ENCODE measurements around the gene GPX7.
"Not testable (repeated sequence)": the region's sequence is repeated elsewhere in the genome, so short reads cannot be mapped to it uniquely, and the experiment has no call there.

Gene GPX7

DNA sequence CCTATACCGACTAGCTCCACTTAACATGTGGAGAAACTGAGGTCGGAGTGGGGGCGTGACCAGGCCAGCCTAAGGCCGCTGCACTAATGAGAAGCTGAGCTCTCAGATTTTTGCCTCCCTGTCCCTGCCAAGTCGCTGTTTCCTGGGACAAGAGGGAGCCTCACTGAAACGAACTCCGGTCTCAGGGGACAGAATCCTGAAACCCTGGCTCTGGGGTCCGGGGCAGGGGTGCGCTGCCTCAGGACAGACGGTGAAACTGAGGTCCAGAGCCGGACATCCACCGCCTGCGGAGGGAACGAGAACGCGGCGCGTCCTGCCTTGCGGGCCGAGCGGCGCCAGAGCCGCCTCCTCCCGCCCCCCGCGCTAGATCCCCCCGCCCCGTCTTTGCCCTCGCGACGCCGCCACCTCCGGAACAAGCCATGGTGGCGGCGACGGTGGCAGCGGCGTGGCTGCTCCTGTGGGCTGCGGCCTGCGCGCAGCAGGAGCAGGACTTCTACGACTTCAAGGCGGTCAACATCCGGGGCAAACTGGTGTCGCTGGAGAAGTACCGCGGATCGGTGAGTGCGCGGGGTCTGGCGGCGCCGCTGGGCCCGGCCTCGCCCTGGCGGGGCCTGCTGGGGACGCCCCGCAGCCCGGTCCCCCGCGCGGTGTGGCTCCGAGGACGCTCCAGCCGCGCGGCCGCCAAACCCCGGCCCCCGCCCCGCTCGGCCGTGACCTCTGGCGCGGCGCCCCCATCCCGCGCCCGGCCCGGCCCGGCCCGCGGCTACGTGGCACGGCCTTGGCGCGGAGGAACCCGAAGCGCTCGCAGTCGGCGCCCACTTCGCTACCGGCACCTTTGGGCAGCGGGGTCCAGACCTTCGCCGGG, at the start of gene GPX7:
TSS of gene GPX7 (plus strand) at position 381 of the 865 bp plus-strand sequence. CDS start at position 420, 39 bp downstream.
- DNase-seq: peak; percentile 22 to 33

- DNase-seq: peak in 1 of 2 experiments; percentile 43
Measured at GRCh38 chr1:52552505-52553361, 49.4 kb upstream of the GPX7 start, which contains the start of gene TUT4. TUT4 (minus strand) TSS chr1:52553092; CDS start chr1:52526280, 26,812 bp downstream.

GRCh38 chr1:52553362-52554266, 48.6 kb upstream of the GPX7 start:
- peak; percentile 60 to 66 for DNase-seq

DNA sequence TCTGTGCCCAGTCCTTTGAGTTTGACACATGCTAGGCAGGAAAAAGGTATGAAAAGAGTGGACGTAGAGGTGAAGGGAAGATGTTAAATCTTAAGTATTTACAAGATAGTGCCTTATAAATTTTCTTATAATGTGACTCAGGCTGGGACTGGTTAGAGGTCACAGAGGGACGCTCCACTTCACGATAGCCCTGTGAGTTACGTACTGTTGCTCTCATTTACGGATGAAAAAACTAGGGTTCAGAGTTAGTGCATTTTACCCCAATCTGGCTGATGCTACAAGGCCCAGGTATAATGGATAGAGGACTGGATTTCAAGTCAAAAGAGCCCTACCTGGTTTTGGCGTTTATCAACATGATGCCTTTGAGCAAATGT, 47.9 kb upstream of the GPX7 start:
- no peak for DNase-seq

- DNase-seq: peak; percentile 49 to 55
Measured at GRCh38 chr1:52554756-52555155, 47.4 kb upstream of the GPX7 start.

DNA sequence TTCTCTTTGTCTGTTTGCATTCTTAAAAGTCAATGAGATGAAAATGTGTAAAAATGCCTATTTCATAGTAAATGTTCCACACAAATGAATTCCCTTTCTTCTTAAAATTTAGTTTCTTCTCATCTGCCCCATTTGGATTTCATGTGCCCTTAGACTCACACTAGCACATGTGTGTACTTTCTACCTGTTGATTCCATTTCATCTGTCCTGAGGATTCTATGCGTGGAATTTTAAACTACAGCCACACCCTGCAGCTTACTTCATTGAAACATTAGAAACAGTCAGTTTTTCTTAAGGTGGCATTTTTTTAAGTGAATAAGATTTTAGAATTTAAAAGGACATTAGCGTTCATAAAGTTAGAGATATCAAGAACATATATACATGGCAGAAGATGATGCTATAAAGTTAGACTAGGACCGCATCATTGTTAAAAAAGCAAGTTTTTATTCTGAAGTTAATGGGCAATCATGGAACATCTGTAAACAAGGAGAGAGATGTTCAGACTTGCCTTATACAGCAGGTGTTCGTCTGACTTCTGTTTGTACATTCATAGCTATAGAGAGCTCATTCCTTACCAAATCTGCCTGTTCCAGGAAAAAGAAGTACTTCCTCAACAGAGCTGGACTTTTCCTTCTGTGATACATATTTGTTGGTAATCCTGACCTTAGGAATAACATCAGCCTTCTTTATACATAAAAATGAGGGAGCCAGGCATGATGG, 45.4 kb upstream of the GPX7 start:
- no peak for DNase-seq

DNA sequence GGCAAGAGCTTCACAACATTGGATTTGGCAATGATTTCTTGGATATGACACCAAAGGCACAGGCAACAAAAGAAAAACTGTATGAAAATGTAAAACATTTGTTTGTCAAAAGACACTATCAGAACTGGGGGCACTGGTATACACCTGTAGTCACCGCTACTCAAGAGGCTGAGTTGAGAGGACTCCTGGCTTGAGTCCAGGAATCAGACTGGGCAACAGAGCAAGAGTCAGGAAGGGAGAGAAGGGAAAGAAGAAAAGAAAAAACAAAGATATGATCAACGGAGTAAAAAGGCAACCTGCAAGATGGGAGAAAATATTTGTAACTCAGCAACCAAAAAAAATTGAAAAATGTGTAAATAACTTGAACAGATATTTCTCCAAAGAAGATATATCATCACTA, 43.2 kb upstream of the GPX7 start:
- DNase-seq: no peak

DNA sequence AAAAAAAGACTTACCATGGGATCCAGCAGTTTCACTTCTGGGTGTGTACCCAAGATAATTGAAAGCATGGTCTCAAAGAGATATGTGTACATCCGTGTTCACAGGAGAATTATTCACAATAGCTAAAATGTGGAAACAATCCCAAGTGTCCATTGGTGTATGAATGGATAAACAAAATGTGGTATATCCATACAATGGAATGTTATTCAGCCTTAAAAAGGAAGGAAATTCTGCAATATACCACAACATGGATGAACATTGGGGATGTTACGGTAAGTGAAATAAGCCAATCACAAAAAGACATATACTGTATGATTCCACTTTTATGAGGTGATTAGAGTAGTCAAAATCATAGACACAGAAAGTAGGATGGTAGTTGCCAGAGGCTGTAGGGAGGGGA, 42.3 kb upstream of the GPX7 start:
- DNase-seq: no peak

GRCh38 chr1:52562766-52563165, 39.4 kb upstream of the GPX7 start:
- DNase-seq: no peak

DNA sequence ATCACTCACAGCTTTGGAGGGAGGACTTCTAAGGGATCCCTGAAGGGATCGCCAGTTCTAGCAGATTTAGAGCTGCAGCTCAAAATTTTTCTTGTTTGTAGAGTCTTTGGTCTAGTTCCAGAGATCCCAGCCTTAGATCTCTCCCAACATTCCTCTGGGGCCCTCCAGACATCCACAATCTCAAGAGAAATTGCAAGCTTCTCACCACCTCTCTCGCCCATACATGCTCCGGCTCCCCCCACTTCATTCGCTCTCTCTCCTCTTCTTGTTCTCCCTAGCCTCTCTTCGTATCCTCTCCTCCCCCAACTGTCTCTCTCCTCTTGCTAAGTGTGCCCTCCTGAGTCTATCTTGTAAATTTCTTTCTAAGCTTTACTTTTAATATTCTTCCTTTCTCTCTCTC, 34.2 kb upstream of the GPX7 start:
- no peak for DNase-seq

DNA sequence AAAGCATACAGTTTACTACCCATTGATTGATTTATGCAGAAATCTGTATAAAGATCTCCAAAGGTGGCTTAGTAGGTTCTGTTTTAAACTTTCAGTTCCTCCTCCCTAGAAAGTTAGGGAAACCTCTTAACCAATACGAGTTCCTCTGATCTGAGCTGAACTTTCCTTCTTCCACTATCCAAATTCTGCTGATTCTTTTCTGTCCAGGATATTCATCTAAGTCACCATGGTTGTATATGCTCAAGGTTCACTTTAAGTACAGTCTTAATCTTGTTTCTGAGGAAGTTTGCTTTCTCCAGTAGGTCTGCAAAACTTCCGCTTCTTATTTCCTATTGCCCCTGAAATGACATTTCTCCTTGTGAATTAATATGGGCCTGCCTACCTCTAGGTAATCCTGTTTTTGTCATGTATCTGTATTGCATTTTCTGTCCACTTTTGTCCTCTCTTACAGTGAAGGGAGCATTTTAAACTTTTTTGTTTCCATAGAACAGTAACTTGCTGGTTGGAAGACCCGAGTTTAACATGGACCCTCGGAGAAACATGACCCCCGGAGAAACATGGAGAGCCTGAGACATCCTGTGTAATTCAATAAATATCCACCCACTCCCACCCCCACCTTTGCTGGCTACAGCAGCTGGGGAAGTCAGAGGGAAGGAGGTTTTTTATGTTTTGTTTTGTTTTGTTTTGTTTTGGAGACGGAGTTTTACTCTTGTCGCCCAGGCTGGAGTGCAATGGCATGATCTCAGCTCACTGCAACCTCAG, 32.5 kb upstream of the GPX7 start:
- DNase-seq: peak; percentile 61 to 72

DNA sequence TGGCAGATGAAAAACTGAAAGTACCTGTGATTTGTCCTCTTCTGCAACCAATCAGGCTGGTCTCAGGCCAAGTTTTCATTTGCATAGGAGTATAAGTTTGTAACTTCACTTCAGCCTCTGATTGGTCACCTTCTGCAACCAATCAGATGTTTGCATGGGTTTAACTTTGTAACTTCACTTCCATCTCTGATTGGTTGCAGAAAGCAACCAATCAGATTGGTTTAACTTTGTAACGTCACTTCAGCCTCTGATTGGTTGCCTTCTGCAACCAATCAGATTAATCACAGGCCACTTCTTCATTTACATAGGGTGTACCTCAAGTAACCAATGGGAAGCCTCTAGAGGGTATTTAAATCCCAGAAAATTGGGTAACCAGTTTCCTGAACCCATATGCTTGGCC, 30.4 kb upstream of the GPX7 start:
- no peak for DNase-seq

DNA sequence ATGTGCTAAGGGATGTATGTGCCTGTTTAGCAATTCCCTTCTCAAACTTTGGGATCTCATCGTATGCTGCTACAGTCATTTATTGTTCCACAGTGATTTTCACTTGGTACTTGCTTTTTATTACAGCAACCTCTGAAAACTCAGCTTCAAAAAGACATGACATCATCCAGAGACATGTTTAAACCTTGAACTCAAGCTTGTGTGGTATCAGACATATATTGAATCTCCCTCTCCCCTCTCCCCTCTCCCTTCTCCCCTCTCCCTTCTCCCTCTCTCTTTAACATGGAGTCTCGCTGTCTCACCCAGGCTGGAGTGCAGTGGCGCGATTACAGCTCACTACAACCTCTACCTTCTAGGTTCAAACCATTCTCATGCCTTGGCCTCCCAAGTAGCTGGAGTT, 29.8 kb upstream of the GPX7 start:
- DNase-seq: no peak

- DNase-seq: no peak
Measured at GRCh38 chr1:52574594-52574993, 27.6 kb upstream of the GPX7 start.

- DNase-seq: no peak
Measured at GRCh38 chr1:52576074-52576473, 26.1 kb upstream of the GPX7 start.

DNA sequence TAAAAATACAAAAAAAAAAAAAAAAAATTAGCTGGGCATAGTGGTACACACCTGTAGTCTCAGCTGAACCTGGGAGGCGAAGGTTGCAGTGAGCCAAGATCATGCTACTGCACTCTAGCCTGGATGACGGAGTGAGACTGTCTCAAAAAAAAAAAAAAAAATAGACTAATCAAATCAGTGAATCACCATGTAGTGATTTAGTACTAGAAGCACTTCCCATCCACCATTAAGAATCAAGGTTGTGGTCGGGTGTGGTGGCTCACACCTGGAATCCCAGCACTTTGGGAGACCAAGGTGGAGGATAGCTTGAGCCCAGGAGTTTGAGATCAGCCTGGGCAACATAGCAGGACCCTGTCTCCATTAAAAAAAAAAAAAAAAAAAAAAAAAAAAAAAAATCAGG, 24.1 kb upstream of the GPX7 start:
- DNase-seq: not testable (repeated sequence)

DNA sequence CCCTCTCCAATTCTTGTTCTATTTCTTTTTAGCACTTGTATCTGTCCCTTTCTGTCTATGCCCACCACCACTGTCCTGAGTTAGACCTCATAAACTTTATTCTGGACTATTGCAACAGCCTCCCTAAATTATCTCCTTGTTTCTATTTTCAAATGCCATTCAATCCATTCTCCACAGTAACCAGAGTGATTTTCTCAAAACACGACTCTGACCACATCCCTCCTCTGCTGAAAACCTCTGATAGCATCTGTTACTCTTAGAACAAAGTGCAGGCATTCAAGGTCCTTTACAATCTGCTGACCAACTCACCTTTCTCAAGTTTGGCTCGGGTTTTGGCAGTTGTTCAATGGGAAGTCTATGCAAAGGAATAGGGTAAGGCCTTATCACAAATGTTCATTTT, 22.8 kb upstream of the GPX7 start:
- no peak for DNase-seq

DNA sequence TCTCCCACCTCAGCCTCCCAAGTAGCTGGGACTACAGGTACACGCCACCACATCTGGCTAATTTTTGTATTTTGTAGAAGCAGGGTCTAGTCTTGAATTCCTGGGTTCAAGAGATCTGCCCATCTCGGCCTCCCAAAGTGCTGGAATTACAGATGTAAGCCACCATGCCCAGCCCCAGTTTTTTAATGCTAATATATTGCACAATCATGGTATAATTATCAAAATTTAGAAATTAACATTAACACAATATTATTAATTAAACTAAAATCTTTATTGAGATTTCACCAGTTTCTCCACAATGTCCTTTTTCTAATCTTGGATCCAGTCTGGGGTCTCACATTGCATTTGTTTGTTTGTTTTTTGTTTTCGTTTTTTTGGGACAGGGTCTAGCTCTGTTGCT, 21.9 kb upstream of the GPX7 start:
- DNase-seq: no peak

DNA sequence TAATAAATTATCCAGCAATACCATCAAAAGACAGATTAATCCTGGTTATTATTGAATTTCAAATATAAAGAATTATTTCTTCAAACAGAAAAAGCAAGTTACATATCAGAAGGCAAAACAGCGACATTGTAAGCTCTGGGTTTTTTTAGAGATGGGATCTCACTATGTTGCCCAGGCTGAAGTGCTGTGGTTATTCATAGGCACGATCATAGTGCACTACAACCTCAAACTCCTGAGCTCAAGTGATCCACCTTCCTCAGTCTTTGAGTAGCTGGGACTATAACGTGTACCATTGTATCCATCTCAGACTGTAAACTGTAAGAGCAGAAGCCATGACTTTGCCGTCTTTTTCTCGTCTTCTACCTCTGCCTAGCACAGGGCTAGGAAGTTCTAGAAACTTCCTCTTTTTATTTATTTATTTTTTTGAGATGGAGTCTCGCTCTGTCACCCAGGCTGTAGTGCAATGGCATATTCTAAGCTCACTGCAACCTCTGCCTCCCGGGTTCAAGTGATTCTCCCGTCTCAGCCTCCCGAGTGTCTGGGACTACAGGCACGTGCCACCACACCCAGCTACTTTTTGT, 20.0 kb upstream of the GPX7 start:
- no peak for DNase-seq

GRCh38 chr1:52585474-52585873, 16.7 kb upstream of the GPX7 start:
- no peak for DNase-seq

DNA sequence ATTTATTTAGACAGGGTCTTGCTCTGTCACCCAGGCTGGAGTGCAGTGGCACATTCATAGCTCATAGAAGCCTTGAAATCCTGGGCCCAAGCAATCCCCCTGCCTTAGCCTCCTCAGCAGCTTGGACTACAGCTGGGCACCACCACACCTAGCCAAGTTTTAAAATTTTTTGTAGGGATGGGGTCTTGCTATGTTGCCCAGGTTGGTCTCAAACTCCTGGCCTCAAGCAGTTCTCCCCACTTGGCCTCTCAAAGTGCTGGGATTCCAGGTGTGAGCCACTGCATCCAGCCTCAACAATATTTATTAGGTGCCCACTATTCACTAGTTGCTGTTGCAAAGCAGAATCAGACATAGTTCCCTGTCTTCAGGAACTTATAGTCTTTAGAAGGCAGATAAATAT, 14.1 kb upstream of the GPX7 start:
- DNase-seq: no peak

Data from AML-193 (cell line).